Measurements from ENCODE around the gene PDE10A.
"Not testable (repeated sequence)": the region's sequence is repeated elsewhere in the genome, so short reads cannot be mapped to it uniquely, and the experiment has no call there.

The PDE10A gene

DNA sequence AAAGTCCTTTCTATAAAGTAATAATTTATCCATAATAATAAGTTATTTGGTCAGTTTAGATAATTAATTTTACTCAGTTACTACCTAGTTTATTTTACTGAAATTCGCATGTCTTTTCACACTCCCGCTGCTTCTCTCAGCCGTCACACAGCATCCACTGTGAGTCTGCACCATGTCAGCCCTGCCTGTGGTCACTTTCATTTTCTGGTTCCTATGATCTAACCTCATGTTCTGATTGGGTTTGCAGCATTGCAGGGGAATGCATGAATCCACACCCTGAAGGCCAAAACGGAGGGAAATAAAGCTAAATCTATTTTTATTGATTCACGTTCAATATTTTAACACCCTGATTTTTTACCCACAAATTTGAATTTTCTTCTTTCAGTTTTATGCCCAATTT, 47.4 kb downstream of the PDE10A start:
- peak overlapping the region; percentile 5; the same call in 1 of the 2 replicates for H3K4me3 ChIP-seq (ENCODE audit: low read length)
- peak overlapping the region; percentile 37; the same call in 1 of the 2 replicates for H3K9ac ChIP-seq (ENCODE audit: low read depth, low read length)
- H3K27me3 ChIP-seq (ENCODE audit: insufficient read depth, low read length) = no peaks in the 10 kb centered on the region
- no peak overlapping the region for H3K27ac ChIP-seq (ENCODE audit: low read length)
- H3K9me3 ChIP-seq (ENCODE audit: insufficient read depth, low read depth, low read length) = no peaks in the 10 kb centered on the region
- peaks cover 5% of the 10 kb centered on the region; the same call in 1 of the 2 replicates for H3K4me1 ChIP-seq (ENCODE audit: insufficient read depth, low read length)
- H3K36me3 ChIP-seq (ENCODE audit: insufficient read depth, low read depth, low read length) = no peaks in the 10 kb centered on the region

GRCh38 chr6:165611294-165611693, 51.7 kb downstream of the PDE10A start:
- no peak overlapping the region for H3K27ac ChIP-seq (ENCODE audit: low read length)
- H3K9ac ChIP-seq (ENCODE audit: low read depth, low read length) = no peak overlapping the region
- H3K9me3 ChIP-seq (ENCODE audit: insufficient read depth, low read depth, low read length) = no peaks in the 10 kb centered on the region
- no peaks in the 10 kb centered on the region for H3K27me3 ChIP-seq (ENCODE audit: insufficient read depth, low read length)
- peaks cover 5% of the 10 kb centered on the region; the same call in 1 of the 2 replicates for H3K4me1 ChIP-seq (ENCODE audit: insufficient read depth, low read length)
- H3K36me3 ChIP-seq (ENCODE audit: insufficient read depth, low read depth, low read length) = no peaks in the 10 kb centered on the region
- no peak overlapping the region for H3K4me3 ChIP-seq (ENCODE audit: low read length)

DNA sequence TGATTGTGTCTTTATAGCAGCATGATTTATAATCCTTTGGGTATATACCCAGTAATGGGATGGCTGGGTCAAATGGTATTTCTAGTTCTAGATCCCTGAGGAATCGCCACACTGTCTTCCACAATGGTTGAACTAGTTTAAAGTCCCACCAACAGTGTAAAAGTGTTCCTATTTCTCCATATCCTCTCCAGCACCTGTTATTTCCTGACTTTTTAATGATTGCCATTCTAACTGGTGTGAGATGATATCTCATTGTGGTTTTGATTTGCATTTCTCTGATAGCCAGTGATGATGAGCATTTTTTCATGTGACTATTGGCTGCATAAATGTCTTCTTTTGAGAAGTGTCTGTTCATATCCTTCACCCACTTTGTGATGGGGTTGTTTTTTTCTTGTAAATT, 54.5 kb downstream of the PDE10A start:
- not testable (repeated sequence) for H3K36me3 ChIP-seq (ENCODE audit: insufficient read depth, low read depth, low read length); H3K27me3 ChIP-seq (ENCODE audit: insufficient read depth, low read length); H3K4me3 ChIP-seq (ENCODE audit: low read length); H3K4me1 ChIP-seq (ENCODE audit: insufficient read depth, low read length); H3K27ac ChIP-seq (ENCODE audit: low read length); H3K9ac ChIP-seq (ENCODE audit: low read depth, low read length); H3K9me3 ChIP-seq (ENCODE audit: insufficient read depth, low read depth, low read length)

DNA sequence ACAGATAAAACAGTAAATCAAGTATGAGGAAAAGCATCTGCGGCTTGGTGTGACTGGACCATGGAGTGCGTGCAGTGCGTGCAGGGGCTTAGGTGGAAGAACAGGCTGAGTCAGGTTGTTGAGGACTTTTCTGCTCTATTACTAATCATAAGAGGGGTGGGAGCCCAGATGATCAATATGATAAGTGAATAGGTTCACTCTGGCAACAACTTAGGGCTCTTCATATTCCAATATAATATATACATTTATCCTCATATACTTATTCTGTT, 56.4 kb downstream of the PDE10A start:
- no peaks in the 10 kb centered on the region for H3K36me3 ChIP-seq (ENCODE audit: insufficient read depth, low read depth, low read length)
- no peaks in the 10 kb centered on the region for H3K9me3 ChIP-seq (ENCODE audit: insufficient read depth, low read depth, low read length)
- no peak overlapping the region for H3K4me3 ChIP-seq (ENCODE audit: low read length)
- no peak overlapping the region for H3K27ac ChIP-seq (ENCODE audit: low read length)
- no peaks in the 10 kb centered on the region for H3K27me3 ChIP-seq (ENCODE audit: insufficient read depth, low read length)
- H3K9ac ChIP-seq (ENCODE audit: low read depth, low read length) = no peak overlapping the region
- H3K4me1 ChIP-seq (ENCODE audit: insufficient read depth, low read length) = no peaks in the 10 kb centered on the region

DNA sequence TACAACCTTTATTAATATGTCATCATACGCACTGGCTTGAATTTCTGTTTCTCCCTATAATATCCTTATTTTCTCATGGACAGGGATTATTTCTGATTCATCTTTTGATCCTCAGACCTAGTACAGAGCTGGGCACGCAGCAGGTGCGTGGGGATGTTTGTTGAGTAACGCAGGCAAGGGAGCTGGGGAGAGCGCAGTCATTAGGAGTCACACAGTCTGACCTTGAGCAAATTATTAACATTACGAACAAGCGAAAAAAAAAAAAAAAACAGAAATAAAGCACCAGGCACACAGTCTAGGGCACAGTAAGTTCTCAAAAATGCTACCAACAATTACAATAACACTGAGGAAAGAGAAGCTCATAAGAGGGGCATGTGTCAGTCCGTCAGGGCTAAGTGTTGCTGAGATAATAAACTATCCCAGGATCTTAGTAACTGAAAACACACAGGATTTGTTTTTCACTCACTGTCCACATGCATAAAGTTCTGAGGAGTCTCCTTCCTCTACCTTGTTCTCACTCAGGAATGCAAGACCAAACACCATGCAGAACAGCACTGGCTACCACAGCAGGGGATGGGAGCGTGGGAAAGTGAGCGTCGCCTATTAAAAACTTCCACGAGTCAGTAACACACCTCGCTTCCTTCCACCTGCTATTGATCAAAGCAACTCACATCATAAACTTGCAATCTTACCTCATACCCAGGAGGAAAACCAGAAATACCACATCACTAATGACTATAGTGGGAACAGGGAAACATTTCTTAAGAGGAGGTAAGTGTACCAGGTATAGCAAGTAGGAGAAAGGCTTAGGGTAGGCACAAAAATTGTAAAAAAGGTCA, 56.9 kb downstream of the PDE10A start:
- H3K36me3 ChIP-seq (ENCODE audit: insufficient read depth, low read depth, low read length) = no peaks in the 10 kb centered on the region
- no peaks in the 10 kb centered on the region for H3K4me1 ChIP-seq (ENCODE audit: insufficient read depth, low read length)
- H3K27ac ChIP-seq (ENCODE audit: low read length) = no peak overlapping the region
- no peak overlapping the region for H3K9ac ChIP-seq (ENCODE audit: low read depth, low read length)
- no peak overlapping the region for H3K4me3 ChIP-seq (ENCODE audit: low read length)
- no peaks in the 10 kb centered on the region for H3K27me3 ChIP-seq (ENCODE audit: insufficient read depth, low read length)
- no peaks in the 10 kb centered on the region for H3K9me3 ChIP-seq (ENCODE audit: insufficient read depth, low read depth, low read length)

DNA sequence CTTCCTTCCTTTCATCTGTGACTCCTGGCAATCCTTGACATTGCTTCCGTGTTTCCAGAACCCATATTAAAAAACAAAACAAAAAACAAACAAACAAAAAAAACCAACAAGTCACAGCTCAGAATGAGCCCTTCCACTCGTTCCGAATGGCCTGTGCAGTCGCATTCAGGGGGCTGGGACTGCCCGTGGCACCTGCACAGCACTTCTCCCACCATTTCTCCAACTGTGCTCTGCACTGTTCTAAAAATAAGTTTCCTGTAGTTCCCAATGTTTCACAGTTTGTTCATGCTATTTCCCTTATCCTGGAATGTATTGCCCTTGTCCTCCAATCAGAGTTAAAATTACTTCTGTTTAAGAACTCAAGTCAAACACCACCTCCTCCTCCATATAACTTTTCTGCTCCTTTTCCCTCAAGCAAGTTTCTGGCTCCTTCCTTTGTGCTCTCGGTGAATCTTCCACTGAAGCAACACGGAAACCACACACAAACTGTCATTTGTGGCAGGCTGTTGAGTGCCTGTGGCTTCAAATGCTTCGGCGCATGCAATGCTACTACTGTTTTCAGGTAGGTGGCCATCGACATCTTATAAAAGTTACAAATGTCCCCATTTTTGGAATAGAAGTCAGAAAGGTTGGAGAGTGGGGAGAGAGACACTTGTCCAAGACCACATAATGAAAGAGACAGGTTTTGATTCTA, 57.7 kb downstream of the PDE10A start:
- Histone ChIP-seq H3K36me3 (ENCODE audit: insufficient read depth, low read depth, low read length) (no peaks in the 10 kb centered on the region), H3K4me1 (ENCODE audit: insufficient read depth, low read length) (peaks cover 5% of the 10 kb centered on the region; the same call in 1 of the 2 replicates), H3K4me3 (ENCODE audit: low read length) (no peak overlapping the region), H3K27ac (ENCODE audit: low read length) (no peak overlapping the region), H3K27me3 (ENCODE audit: insufficient read depth, low read length) (no peaks in the 10 kb centered on the region), H3K9me3 (ENCODE audit: insufficient read depth, low read depth, low read length) (no peaks in the 10 kb centered on the region), H3K9ac (ENCODE audit: low read depth, low read length) (no peak overlapping the region)

- H3K36me3 ChIP-seq (ENCODE audit: insufficient read depth, low read depth, low read length) = no peaks in the 10 kb centered on the region
- H3K27ac ChIP-seq (ENCODE audit: low read length) = no peak overlapping the region
- H3K27me3 ChIP-seq (ENCODE audit: insufficient read depth, low read length) = no peaks in the 10 kb centered on the region
- no peak overlapping the region for H3K4me3 ChIP-seq (ENCODE audit: low read length)
- no peak overlapping the region for H3K9ac ChIP-seq (ENCODE audit: low read depth, low read length)
- H3K4me1 ChIP-seq (ENCODE audit: insufficient read depth, low read length) = peaks cover 20% of the 10 kb centered on the region
- no peaks in the 10 kb centered on the region for H3K9me3 ChIP-seq (ENCODE audit: insufficient read depth, low read depth, low read length)
Observed at GRCh38 chr6:165602291-165602690, 60.8 kb downstream of the PDE10A start.

GRCh38 chr6:165600606-165601005, 62.4 kb downstream of the PDE10A start:
- H3K4me1 ChIP-seq (ENCODE audit: insufficient read depth, low read length) = peaks cover 20% of the 10 kb centered on the region
- H3K9ac ChIP-seq (ENCODE audit: low read depth, low read length) = no peak overlapping the region
- H3K27me3 ChIP-seq (ENCODE audit: insufficient read depth, low read length) = no peaks in the 10 kb centered on the region
- H3K27ac ChIP-seq (ENCODE audit: low read length) = no peak overlapping the region
- H3K9me3 ChIP-seq (ENCODE audit: insufficient read depth, low read depth, low read length) = no peaks in the 10 kb centered on the region
- no peak overlapping the region for H3K4me3 ChIP-seq (ENCODE audit: low read length)
- H3K36me3 ChIP-seq (ENCODE audit: insufficient read depth, low read depth, low read length) = no peaks in the 10 kb centered on the region

DNA sequence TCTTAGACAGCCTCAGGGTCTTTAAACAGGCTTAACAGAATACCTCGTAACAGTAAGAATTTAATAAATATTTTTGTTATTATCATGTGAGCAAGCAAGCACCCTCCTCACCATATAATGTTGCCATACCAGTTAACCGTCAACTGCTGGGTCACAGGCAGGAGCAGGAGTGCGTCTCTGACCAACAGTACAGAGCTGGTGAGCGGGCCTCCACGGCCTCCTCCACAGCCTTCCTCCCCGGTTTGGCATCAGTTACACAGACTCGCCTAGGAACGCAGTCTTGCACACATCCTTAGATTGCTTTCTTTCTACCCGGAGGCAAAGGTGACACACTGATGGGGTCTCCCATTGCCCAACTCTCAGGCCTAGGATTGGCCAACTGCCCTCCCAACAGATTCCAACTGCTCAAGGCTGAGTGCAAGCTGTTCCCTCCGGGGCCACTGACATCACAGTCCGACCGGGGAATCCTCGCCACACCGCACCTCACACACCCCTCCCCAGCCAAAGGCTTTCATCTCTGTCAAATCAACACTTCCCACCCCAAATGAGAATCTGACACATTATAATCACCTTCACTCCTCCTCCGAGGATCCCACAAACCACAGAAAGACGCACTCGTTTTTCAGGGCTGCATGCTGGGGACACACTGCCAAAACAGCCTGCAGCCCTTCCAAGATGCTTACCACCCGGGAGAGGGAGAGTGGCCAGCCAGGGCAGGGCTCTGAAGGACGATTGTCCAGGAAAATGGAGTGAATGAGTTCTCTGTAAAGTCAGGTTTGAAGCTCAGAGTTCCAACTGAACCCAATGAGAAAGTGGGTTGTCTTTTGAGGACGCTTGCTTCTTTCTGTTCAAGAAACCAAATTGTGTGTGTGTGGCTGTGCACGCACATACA, 63.2 kb downstream of the PDE10A start:
- no peaks in the 10 kb centered on the region for H3K27me3 ChIP-seq (ENCODE audit: insufficient read depth, low read length)
- no peaks in the 10 kb centered on the region for H3K36me3 ChIP-seq (ENCODE audit: insufficient read depth, low read depth, low read length)
- no peaks in the 10 kb centered on the region for H3K9me3 ChIP-seq (ENCODE audit: insufficient read depth, low read depth, low read length)
- no peak overlapping the region for H3K9ac ChIP-seq (ENCODE audit: low read depth, low read length)
- H3K27ac ChIP-seq (ENCODE audit: low read length) = no peak overlapping the region
- peaks cover 20% of the 10 kb centered on the region for H3K4me1 ChIP-seq (ENCODE audit: insufficient read depth, low read length)
- no peak overlapping the region for H3K4me3 ChIP-seq (ENCODE audit: low read length)

- Histone ChIP-seq H3K9me3 (ENCODE audit: insufficient read depth, low read depth, low read length) (no peaks in the 10 kb centered on the region), H3K9ac (ENCODE audit: low read depth, low read length) (no peak overlapping the region), H3K27me3 (ENCODE audit: insufficient read depth, low read length) (no peaks in the 10 kb centered on the region), H3K27ac (ENCODE audit: low read length) (no peak overlapping the region), H3K4me3 (ENCODE audit: low read length) (no peak overlapping the region), H3K36me3 (ENCODE audit: insufficient read depth, low read depth, low read length) (no peaks in the 10 kb centered on the region), H3K4me1 (ENCODE audit: insufficient read depth, low read length) (peaks cover 20% of the 10 kb centered on the region)
Observed at GRCh38 chr6:165599121-165599520, 63.9 kb downstream of the PDE10A start.

DNA sequence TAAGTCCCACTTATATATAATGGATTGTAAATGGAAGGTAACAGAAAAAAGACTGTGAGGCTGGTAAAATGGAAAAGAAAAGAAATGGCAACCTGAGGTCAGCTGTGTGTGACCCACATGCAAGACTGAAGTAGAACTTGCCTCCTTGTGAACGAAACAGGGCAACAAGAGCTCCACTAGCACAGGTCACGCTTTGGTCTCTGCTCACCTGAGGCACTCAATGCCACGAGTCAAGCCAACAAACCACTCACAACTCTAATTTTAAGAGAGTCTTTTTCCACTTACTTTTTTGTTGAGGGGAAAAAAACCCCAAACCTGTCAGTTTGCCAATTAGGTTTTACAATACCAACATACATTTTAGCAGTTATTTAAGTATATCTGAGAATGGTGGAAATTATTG, 65.2 kb downstream of the PDE10A start:
- H3K9ac ChIP-seq (ENCODE audit: low read depth, low read length) = no peak overlapping the region
- no peaks in the 10 kb centered on the region for H3K9me3 ChIP-seq (ENCODE audit: insufficient read depth, low read depth, low read length)
- H3K4me1 ChIP-seq (ENCODE audit: insufficient read depth, low read length) = peaks cover 20% of the 10 kb centered on the region
- no peak overlapping the region for H3K4me3 ChIP-seq (ENCODE audit: low read length)
- no peak overlapping the region for H3K27ac ChIP-seq (ENCODE audit: low read length)
- H3K36me3 ChIP-seq (ENCODE audit: insufficient read depth, low read depth, low read length) = no peaks in the 10 kb centered on the region
- H3K27me3 ChIP-seq (ENCODE audit: insufficient read depth, low read length) = no peaks in the 10 kb centered on the region

Measured in iPS-20b (cell line).